ENCODE measurements around the gene SETMAR.
A peak's percentile ranks its signal among the peaks of the same experiment; 100 is the strongest.
"Not testable (repeated sequence)": the region's sequence is repeated elsewhere in the genome, so short reads cannot be mapped to it uniquely, and the experiment has no call there.

Gene SETMAR

DNA sequence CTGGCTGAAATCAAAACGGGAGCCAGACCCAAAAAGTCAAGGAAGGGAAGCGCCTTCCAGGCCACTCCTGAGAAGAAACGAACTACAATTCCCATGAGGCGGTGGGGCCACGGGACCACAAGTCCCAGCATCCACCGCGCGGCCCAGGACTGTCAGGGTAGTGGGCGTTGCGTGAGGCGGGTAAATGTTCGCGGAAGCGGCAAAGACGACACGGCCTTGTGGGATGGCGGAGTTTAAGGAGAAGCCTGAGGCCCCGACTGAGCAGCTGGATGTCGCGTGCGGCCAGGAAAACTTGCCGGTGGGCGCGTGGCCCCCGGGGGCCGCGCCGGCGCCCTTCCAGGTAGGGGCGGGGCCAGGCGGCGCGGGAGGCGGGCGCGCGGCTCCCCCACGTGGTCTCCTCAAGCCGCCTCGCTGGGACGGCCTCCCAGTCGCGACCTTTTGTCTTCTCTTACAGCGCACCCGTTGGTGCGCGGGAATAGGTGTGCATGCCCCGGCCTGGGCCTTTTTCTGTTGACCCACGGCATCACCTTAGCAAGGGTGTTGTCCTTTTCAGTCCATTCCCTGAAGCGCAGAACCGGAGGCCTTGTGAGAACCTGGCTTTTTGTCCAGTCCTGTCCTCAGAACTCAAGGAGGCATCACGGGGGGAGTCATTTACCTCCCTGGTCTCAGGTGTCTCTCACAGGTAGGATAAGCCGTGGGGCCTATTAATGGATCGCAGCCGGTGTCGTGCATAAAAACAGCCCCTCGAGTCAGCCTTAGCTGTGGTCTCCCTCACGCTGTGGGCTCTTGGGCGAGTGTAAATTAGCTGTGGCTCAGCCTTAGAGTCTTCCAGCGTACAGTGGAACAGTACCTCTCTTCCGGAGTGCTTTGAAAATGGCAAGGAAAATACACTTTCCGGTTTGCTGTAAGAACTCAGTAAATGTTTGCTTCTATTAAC lies at the start of gene SETMAR:
SETMAR (plus strand) TSS at position 183 of the 937 bp plus-strand sequence; CDS start at position 185, 2 bp downstream.
- DNase-seq (ENCODE audit: low read depth), result peak; percentile 66

DNA sequence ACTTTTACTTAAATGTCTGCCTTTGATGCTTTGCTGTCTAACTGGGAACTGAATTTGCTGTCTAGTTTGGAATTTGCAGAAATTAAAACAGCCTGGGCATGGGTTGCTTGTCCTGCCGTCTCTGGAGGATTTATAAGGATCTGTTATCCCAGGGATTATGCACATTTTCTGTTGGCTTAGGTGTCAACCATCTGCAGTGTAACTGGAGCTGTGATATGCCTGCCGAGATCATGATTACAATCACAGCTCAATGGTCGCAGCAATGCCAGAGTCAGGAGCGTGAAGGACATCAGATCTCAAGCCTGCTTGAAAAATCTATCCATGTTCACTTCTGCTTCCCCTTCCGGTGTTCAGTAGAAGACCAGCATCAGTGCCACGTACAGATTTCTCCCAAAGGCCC lies 41.8 kb upstream of the SETMAR start:
- DNase-seq (ENCODE audit: low read depth), result no peak

- DNase-seq (ENCODE audit: low read depth), result no peak
Measured at GRCh38 chr3:4264040-4264439, 39.1 kb upstream of the SETMAR start.

- DNase-seq (ENCODE audit: low read depth), result no peak
Measured at GRCh38 chr3:4270720-4271119, 32.4 kb upstream of the SETMAR start.

GRCh38 chr3:4271834-4272233 lies 31.3 kb upstream of the SETMAR start:
- no peak for DNase-seq (ENCODE audit: low read depth)

DNA sequence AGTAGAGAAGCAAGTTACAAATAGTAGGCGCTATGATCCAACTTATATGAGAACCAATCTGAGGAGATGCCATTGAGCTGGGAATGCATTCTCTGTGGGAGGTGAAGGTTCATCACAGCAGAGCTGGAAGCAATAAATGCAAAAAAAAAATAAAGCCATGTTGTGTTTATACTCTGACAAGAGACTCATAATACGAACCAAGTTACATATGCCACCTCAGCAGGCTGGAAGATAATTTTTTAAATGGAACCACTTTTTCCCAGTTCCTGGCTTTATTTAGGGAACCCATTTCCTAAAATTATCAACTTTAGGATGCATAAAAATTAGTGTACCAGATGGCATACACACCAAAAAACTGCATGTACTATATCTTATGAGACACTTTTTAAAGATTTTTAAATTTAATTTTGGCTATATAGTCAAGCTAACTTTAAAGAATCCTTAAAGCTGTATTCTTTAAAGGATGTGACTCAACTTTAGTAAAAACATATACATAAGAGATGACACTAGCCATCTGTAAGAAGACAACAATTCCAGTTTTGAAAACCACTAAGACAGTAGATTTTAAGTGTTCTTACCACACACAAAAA lies 23.6 kb upstream of the SETMAR start:
- DNase-seq (ENCODE audit: low read depth), result no peak

- DNase-seq (ENCODE audit: low read depth), result no peak
Measured at GRCh38 chr3:4281991-4282390, 21.2 kb upstream of the SETMAR start.

GRCh38 chr3:4284865-4285264 lies 18.3 kb upstream of the SETMAR start:
- no peak for DNase-seq (ENCODE audit: low read depth)

DNA sequence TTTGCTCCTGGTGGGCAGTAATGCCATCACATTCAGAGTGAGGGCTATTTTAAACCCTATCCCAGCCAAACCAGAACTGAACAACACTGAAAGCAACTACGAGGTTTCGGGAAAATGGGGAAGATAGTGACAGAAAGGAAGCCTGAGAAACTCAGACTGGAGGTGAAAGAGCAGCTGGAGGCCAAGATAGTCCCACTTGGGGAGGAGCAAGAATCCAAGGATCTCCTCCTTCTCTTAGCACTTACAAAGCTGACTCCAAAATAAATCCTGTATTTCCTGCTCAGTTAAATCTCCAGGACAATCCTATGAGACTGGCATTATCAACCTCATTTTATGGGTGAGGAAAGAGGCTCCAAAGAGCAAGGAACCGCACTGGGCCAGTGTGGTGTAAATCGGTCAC lies 14.1 kb upstream of the SETMAR start:
- no peak for DNase-seq (ENCODE audit: low read depth)

DNA sequence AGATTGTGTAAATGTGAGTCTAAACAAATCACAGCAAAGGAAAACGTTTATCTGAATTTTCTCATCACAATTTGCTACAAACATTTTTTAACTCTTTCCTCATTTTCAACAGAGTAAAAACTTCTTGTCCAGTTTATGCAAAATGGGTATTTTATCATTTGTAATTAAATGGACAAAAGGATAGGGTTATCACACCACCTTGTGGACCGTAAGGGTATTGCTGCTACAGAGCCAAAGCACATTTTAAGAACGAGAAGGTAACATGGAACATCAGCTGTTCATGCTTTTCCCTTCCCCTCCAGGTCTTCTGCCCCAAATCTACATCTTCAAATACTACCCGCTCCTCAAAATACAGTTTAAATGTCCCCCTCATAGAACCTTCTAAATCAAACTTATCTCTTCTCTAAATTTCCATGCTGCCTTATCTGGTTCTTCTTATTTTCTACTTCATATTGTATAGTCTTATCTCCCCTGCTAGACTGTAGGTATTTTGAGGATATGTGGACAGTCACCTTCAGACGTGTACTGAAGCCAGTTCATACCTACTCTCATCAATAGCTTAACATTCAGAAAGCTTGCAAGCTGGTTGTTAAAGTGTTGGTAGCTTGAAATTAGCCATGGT lies 12.8 kb upstream of the SETMAR start:
- DNase-seq (ENCODE audit: low read depth), result no peak

DNA sequence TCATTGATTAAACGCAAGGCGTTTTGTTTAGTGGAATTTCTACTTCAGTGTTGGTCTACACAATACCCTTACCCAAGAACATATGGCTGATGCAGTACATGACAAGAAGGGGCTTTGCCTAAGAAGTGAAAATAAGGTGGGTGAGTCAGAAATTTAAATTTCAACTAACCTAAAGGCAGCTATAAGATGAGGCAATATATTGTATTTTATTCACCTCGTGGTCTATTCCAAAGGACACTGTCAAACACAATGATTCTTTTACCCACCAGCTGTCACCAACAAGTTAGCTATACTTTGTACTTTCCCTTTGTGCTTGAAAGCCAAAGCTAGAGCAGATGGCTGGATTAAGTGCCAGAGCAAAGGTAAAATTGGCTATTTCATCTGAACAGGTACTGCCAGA lies 10.9 kb upstream of the SETMAR start:
- no peak for DNase-seq (ENCODE audit: low read depth)

- no peak for DNase-seq (ENCODE audit: low read depth)
Measured at GRCh38 chr3:4294616-4295327, 8.4 kb upstream of the SETMAR start.

- not testable (repeated sequence) for DNase-seq (ENCODE audit: low read depth)
Measured at GRCh38 chr3:4296454-4296853, 6.7 kb upstream of the SETMAR start.

- DNase-seq (ENCODE audit: low read depth), result no peak
Measured at GRCh38 chr3:4297486-4297885, 5.7 kb upstream of the SETMAR start.

GRCh38 chr3:4302747-4303146 lies 422 bp upstream of the SETMAR start:
- no peak for DNase-seq (ENCODE audit: low read depth)

DNA sequence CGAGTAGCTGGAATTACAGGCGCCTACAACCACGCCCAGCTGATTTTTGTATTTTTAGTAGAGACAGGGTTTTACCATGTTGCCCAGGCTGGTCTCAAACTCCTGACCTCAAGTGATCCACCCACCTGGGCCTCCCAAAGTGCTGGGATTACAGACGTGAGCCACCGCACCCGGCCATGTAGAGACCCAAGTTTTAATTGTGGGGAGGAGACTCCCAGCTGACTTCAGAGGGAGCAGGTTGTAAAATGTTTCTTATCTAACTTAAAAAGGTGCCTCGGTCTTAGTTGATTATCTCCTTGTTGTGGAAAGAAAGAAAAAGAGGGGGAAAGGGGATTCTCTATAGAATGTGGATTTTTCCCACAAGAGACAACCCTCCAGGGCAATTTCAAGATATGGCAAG lies 2.0 kb downstream of the SETMAR start:
- DNase-seq (ENCODE audit: low read depth), result not testable (repeated sequence)

DNA sequence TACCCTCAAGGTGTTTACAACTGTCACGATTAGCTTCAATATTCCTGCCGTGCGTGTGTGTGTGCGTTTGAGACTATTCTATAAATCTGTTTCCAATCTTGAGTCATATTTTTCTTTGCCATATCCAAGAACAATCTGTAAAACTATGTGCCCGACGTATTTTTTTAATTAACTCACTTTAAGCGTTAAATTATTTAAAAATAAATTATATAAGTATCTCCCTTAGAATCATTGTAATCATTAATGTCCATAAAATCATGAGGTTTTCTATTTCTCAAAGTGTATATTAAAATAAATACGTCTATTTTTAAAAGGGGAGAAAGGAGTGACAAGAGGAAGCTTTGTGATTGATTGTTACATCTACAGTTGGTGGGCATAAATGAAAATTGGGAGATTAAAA lies 2.9 kb downstream of the SETMAR start:
- no peak for DNase-seq (ENCODE audit: low read depth)

DNA sequence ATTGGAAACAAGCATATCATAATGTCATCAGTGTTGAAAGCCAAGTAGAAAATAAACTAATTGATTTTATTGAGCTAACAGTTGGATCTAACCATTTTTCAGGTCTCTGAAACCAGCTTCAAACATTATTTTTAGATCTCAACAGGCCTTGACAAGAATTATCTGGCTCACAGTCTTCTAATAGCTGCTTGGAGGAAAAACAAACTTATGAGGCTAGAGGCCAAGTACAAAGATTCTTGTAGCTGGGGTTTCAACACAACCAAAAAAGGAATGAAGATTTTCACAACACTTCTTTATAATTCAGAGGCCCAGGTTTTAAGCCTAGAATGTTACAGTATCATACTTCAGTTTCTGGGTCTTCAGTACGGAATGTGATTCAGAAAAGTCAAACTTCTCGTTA lies 3.7 kb downstream of the SETMAR start:
- no peak for DNase-seq (ENCODE audit: low read depth)

GRCh38 chr3:4309491-4310128 lies 6.4 kb downstream of the SETMAR start:
- no peak for DNase-seq (ENCODE audit: low read depth)

GRCh38 chr3:4310971-4311370 lies 7.8 kb downstream of the SETMAR start:
- no peak for DNase-seq (ENCODE audit: low read depth)

DNA sequence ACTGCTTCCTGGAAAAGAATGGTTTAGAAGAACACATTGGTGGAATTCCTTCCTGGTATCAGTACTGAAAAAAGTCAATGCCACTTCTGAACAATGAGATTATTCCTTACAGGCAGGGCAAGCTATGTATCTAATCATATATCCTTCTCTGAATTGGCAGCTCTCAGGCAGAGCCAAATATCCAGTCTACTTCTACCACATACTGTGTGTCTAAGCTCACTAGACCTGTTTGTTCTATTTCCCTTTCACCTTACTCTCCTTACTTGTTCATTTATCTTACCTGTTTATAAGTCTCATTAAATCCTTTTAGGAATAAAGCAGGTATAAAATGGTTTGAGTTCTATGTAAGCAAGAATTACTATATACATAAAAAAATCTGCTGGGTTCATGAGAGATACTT lies 8.3 kb downstream of the SETMAR start:
- no peak for DNase-seq (ENCODE audit: low read depth)
